Stomach (tissue), 9 donors: ENCODE results near the gene KLC3. TPM values are rescaled to one million over a fixed set of nuclear protein-coding genes. Genes with fewer than 3 reads are reported as not detected.

Experiments
- DNase-seq, 2 donors: peaks; one replicate each; pipeline versions ENCODE4 v3.0.0 to v3.0.0-alpha.2; 2013 to 2019
- H3K27ac ChIP-seq, 5 donors: fragments of 200-600 bp in 4 of 5; sonication (generic) in 4 of 5; one replicate each; pipeline ENCODE4 v1.5.1; 2013 to 2019; ENCODE audit warnings: mild to moderate bottlenecking in 1 of 5, moderate library complexity in 1 of 5
- H3K27me3 ChIP-seq, 3 donors: fragments of 200-600 bp; sonication (generic); one replicate each; pipeline ENCODE4 v1.5.1; 2017 to 2019; ENCODE audit warnings: mixed run types in 1 of 3
- H3K36me3 ChIP-seq, 4 donors: fragments of 200-600 bp; sonication (generic); 1 replicate in 3 of 4; 2 replicates in 1 of 4; pipeline ENCODE4 v1.5.1; 2016 to 2019
- H3K4me1 ChIP-seq, 4 donors: fragments of 200-600 bp; sonication (generic); one replicate each; pipeline ENCODE4 v1.5.1; 2016 to 2019
- H3K4me3 ChIP-seq, 4 donors: fragments of 200-600 bp; sonication (generic) in 3 of 4; one replicate each; pipeline ENCODE4 v1.5.1; 2016 to 2019; ENCODE audit warnings: mild to moderate bottlenecking in 1 of 4
- H3K9me3 ChIP-seq, 4 donors: fragments of 200-600 bp; sonication (generic); one replicate each; pipeline ENCODE4 v1.5.1; 2016 to 2019
- CTCF ChIP-seq, 7 experiments: fragments of 450-650 bp in 4 of 7; fragments of 200-600 bp in 3 of 7; sonication (generic) in 3 of 7; IDR thresholded peaks; one replicate each; pipeline ENCODE4 v1.5.1; 2016 to 2019; ENCODE audit warnings: antibody characterized with exemption in 7 of 7, control low read depth in 2 of 7, mild to moderate bottlenecking in 1 of 7
- EP300 ChIP-seq: sonication (generic); formaldehyde crosslinking; IDR thresholded peaks from one replicate; pipeline ENCODE4 v1.6.1; 2017; ENCODE audit warnings: antibody characterized with exemption
- POLR2A ChIP-seq, 4 donors: fragments of 450-650 bp; IDR thresholded peaks; one replicate each; pipeline ENCODE4 v1.6.1; 2016; ENCODE audit warnings: antibody characterized with exemption in 4 of 4, control low read depth in 2 of 4, mild to moderate bottlenecking in 1 of 4, moderate library complexity in 1 of 4
- POLR2AphosphoS5 ChIP-seq, 3 donors: sonication (generic); formaldehyde crosslinking; IDR thresholded peaks; one replicate each; pipeline ENCODE4 v1.6.1; 2016; ENCODE audit warnings: antibody characterized with exemption in 3 of 3
- WGBS, 5 donors: extraction: QIAGEN DNeasy Blood & Tissue Kit in 3 of 5; methylation state at CpG; one replicate each; pipeline versions ENCODE4 v1.1.5 to v1.1.7; 2013 to 2018; 5-methylcytosine and 5-hydroxymethylcytosine counted together
- intact Hi-C: fragments of 100-400 bp; cut with DNase I; formaldehyde crosslinking; loops from one replicate; pipeline ENCODE4 v1.15.1; 2023; ENCODE audit warnings: low total_unique reads
- polyA plus RNA-seq, 3 donors: library from polyadenylated mRNA; stranded (reverse); fragments of 200-250 nt; gene quantifications; one replicate each; pipeline ENCODE4 v1.2.3, GENCODE V29; 2013
- total RNA-seq, 5 donors: library from RNA; depleted of rRNA; stranded (reverse); fragments of >200 nt; gene quantifications; one replicate each; pipeline versions ENCODE4 v1.1.0 to v1.2.3, GENCODE V29; 2014 to 2016
- donor health status: healthy with polysubstance abuse.
- donor health status: Bipolar disorder and iron deficiency.
- donor health status: healthy.

The KLC3 gene
- total and polyA plus RNA-seq, 8 donors, result 0.61 to 7.0 (median 0.99) TPM; not detected in 4

DNA sequence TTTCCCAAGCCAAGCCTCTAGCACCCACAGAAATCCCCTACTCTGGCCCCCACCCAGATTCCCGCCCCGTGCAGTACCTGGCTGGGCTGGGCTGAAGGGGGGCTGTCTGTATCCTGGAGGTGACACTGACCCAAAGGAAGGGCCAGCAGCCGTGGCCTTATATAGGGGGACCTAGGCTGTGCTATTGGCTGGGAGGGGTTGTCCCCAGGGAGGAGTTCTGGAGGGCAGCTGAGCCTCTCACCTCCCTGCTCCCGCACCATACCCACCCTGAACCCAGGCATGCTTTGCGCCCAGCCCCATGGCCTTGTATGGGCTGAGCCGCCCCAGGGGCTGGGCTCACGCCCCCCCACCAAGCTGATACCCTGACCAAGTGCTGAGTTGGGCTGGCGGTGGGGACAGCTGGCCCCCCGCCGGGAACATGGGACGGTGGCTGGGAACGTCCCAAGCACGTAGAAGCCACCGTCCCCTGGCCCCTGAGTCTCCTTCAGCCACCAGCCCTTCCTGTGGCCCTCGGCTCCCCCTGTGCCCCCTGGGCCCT, 17.7 kb upstream of the KLC3 start, which contains the start of gene CKM:
TSS of gene CKM (minus strand) at position 132 of the 538 bp plus-strand sequence. CDS start 3,162 bp downstream, outside the sequence.
- Histone ChIP-seq H3K27me3 (peaks cover 0 to 55% (median 25%) of the 10 kb centered on the region in 3 donors), H3K27ac (peak within 1 kb of the TSS in 3 of 5 donors; percentile 40 to 68 (median 52)), H3K9me3 (no peaks in the 10 kb centered on the region), H3K4me3 (peak within 1 kb of the TSS; percentile 16 to 39 (median 32)), H3K4me1 (peaks cover 9 to 28% (median 20%) of the 10 kb centered on the region in 4 donors), H3K36me3 (no peaks in the 10 kb centered on the region)
- peak in 1 of 2 donors; percentile 40 for DNase-seq
- TF ChIP-seq EP300, result no peak
- TF ChIP-seq POLR2AphosphoS5 (IDR thresholded peaks at IDR 0.05), result no peak
- no peak for TF ChIP-seq CTCF (IDR thresholded peaks at IDR 0.05)
- no peak for TF ChIP-seq POLR2A (IDR thresholded peaks at IDR 0.05)
- 41 to 53% (median 48%) methylated on average over 11 to 15 of the region's 15 CpGs for WGBS, 5 donors
- intact Hi-C loops, result no loop called here

DNA sequence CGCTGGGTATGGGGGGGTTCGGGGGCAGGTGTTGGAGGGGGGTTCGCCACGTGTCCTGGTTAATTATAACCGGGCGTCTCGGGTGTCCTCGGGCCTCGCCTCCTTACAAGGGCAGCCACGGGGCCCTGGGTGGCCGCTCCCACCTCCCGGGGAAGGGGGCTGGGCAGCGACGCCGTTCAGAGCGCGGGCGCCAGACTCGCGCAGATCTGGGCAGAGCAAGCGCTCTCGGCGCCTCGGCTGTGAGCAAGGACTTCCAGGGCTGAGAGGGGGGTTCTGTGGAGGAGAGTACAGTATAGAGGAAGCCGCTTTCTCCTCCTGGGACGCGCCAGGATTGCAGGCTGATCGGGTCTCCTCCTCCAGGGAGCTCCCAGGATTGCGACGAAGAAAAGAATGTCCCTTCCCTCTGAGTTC, 16.9 kb upstream of the KLC3 start:
- Histone ChIP-seq H3K27ac (peak overlapping the region in 3 of 5 donors; percentile 40 to 68 (median 52)), H3K4me3 (peak overlapping the region; percentile 16 to 39 (median 32)), H3K36me3 (no peaks in the 10 kb centered on the region), H3K27me3 (peaks cover 0 to 46% (median 25%) of the 10 kb centered on the region in 3 donors), H3K4me1 (peaks cover 9 to 28% (median 20%) of the 10 kb centered on the region in 4 donors), H3K9me3 (no peaks in the 10 kb centered on the region)
- no peak for TF ChIP-seq CTCF (IDR thresholded peaks at IDR 0.05)
- no peak for TF ChIP-seq POLR2A (IDR thresholded peaks at IDR 0.05)
- no peak for TF ChIP-seq POLR2AphosphoS5 (IDR thresholded peaks at IDR 0.05)
- no peak for TF ChIP-seq EP300
- intact Hi-C loops, result no loop called here
- peak; percentile 28 to 82 for DNase-seq
- WGBS, 5 donors, result 2 to 8% (median 3%) methylated on average over 6 to 30 of the region's 30 CpGs

GRCh38 chr19:45324349-45324907, 16.1 kb upstream of the KLC3 start:
- no peaks in the 10 kb centered on the region for H3K36me3 ChIP-seq
- intact Hi-C loops, result no loop called here
- H3K4me3 ChIP-seq, result peak overlapping the region in 1 of 4 donors; percentile 37
- peak overlapping the region in 1 of 5 donors; percentile 68 for H3K27ac ChIP-seq
- peaks cover 0 to 38% (median 25%) of the 10 kb centered on the region in 3 donors for H3K27me3 ChIP-seq
- 59 to 76% (median 65%) methylated on average over 11 of the region's 11 CpGs for WGBS, 5 donors
- H3K9me3 ChIP-seq, result no peaks in the 10 kb centered on the region
- DNase-seq, result no peak
- no peak for TF ChIP-seq EP300
- no peak for TF ChIP-seq POLR2AphosphoS5 (IDR thresholded peaks at IDR 0.05)
- no peak for TF ChIP-seq POLR2A (IDR thresholded peaks at IDR 0.05)
- no peak for TF ChIP-seq CTCF (IDR thresholded peaks at IDR 0.05)
- peaks cover 9 to 28% (median 20%) of the 10 kb centered on the region in 4 donors for H3K4me1 ChIP-seq

DNA sequence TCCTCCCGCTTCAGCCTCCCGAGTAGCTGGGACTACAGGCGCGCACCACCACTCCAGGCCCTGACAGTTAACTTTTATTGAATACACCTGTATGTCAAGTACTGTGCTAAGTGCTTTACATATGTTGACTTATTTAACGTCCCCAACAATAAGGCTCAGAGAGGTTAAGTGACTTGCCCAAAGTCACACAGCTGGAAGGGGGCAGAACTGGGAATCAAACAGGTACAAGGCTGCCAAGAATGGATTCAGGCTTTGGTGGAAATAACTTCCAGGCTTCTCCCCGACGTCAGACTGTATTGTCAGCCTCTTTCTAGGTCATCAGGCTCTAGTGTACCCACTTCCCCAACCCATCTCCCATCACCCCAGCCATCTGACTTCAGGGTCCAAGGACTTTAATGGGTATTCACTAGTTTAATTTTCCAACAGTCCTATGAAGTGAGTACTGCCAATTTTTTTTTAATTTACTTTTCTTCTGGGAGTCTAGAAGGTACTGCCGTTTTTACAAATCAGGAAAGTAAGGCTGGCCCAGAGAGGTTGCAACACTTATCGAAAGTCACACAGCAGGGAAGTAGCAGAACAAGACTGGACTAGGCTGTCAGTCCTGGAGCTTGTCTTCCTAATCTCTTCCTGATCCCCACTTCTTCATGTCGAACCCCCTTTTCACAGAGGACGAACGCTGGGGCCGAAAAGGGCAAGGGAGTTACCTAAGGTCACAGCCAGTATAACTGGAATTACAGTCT, 13.0 kb upstream of the KLC3 start:
- no peak overlapping the region for H3K27ac ChIP-seq
- no peak for DNase-seq
- intact Hi-C loops, result no loop called here
- WGBS, 5 donors, result 70 to 80% (median 71%) methylated on average over 13 of the region's 13 CpGs
- no peaks in the 10 kb centered on the region for H3K9me3 ChIP-seq
- peaks cover 9 to 25% (median 20%) of the 10 kb centered on the region in 4 donors for H3K4me1 ChIP-seq
- TF ChIP-seq POLR2A (IDR thresholded peaks at IDR 0.05), result no peak
- no peaks in the 10 kb centered on the region for H3K36me3 ChIP-seq
- H3K4me3 ChIP-seq, result no peak overlapping the region
- peaks cover 0 to 22% (median 21%) of the 10 kb centered on the region in 3 donors for H3K27me3 ChIP-seq
